Measurements from ENCODE around the gene STARD4. TPM values are rescaled to one million over a fixed set of nuclear protein-coding genes. Genes with fewer than 3 reads are reported as not detected.

The STARD4 gene
- polyA plus RNA-seq, 1 donor: 32.9 TPM

DNA sequence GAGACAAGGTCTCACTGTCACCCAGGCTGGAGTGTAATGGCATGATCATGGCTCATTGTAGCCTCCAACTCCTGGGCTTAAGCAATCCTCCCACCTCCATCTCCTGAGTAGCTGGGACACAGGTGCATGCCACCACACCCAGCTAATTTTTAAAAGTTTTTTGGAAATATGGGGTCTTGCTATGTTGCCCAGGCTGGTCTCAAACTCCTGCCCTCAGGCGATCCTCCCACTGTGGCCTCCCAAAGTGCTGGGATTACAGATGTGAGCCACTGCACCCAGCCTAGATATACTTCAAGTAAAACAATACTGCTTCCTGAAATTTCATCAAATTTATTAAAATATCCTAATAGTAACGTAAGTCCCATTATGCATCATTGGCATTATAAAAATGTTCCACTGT, 33.4 kb downstream of the STARD4 start:
- DNase-seq: no peak
- Histone ChIP-seq H3K4me1 (ENCODE audit: control insufficient read depth, insufficient read depth, low read length) (no peaks in the 10 kb centered on the region), H3K9me3 (ENCODE audit: control insufficient read depth, low read depth, low read length) (no peaks in the 10 kb centered on the region), H3K4me3 (ENCODE audit: low read length) (no peak overlapping the region), H3K27me3 (ENCODE audit: control insufficient read depth, insufficient read depth, low read length) (no peaks in the 10 kb centered on the region), H3K27ac (ENCODE audit: low read length) (no peak overlapping the region), H3K36me3 (ENCODE audit: control insufficient read depth, insufficient read depth, low read length) (no peaks in the 10 kb centered on the region)
- 100% methylated on average over 2 of the region's 2 CpGs for WGBS (ENCODE audit: insufficient coverage, low lambda C conversion rate)

GRCh38 chr5:111478266-111478665, 34.1 kb downstream of the STARD4 start:
- no CpG with 5 or more reads among the region's 1 CpG for WGBS (ENCODE audit: insufficient coverage, low lambda C conversion rate)
- Histone ChIP-seq H3K4me1 (ENCODE audit: control insufficient read depth, insufficient read depth, low read length) (no peaks in the 10 kb centered on the region), H3K4me3 (ENCODE audit: low read length) (no peak overlapping the region), H3K27me3 (ENCODE audit: control insufficient read depth, insufficient read depth, low read length) (no peaks in the 10 kb centered on the region), H3K27ac (ENCODE audit: low read length) (no peak overlapping the region), H3K36me3 (ENCODE audit: control insufficient read depth, insufficient read depth, low read length) (no peaks in the 10 kb centered on the region), H3K9me3 (ENCODE audit: control insufficient read depth, low read depth, low read length) (no peaks in the 10 kb centered on the region)
- no peak for DNase-seq

DNA sequence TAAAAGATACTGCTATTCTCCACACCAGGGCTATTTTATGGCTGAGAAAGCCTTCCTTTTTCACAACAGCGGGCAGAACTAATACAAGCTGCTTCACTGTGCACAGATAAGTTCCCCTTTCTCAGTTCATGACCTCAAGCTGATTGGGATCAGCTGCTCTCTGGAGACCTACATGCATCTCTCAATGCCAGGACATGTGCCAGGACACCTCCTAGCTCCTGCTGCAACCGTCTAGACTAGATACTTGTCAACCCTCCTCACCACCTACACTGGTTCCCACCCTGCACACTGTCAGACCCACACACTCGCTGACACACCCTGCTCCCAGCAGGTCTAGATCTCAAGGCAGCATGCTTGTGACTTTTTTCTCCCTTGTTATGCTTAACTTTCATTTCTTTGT, 39.8 kb downstream of the STARD4 start:
- Histone ChIP-seq H3K27me3 (ENCODE audit: control insufficient read depth, insufficient read depth, low read length) (no peaks in the 10 kb centered on the region), H3K36me3 (ENCODE audit: control insufficient read depth, insufficient read depth, low read length) (no peaks in the 10 kb centered on the region), H3K9me3 (ENCODE audit: control insufficient read depth, low read depth, low read length) (no peaks in the 10 kb centered on the region), H3K4me1 (ENCODE audit: control insufficient read depth, insufficient read depth, low read length) (no peaks in the 10 kb centered on the region), H3K4me3 (ENCODE audit: low read length) (no peak overlapping the region), H3K27ac (ENCODE audit: low read length) (no peak overlapping the region)
- 60% methylated on average over 1 of the region's 3 CpGs for WGBS (ENCODE audit: insufficient coverage, low lambda C conversion rate)
- DNase-seq: no peak

- H3K36me3 ChIP-seq (ENCODE audit: control insufficient read depth, insufficient read depth, low read length): no peaks in the 10 kb centered on the region
- H3K4me1 ChIP-seq (ENCODE audit: control insufficient read depth, insufficient read depth, low read length): no peaks in the 10 kb centered on the region
- H3K27ac ChIP-seq (ENCODE audit: low read length): no peak overlapping the region
- DNase-seq: no peak
- no peaks in the 10 kb centered on the region for H3K27me3 ChIP-seq (ENCODE audit: control insufficient read depth, insufficient read depth, low read length)
- no peak overlapping the region for H3K4me3 ChIP-seq (ENCODE audit: low read length)
- WGBS (ENCODE audit: insufficient coverage, low lambda C conversion rate): no CpG with 5 or more reads among the region's 3 CpGs
- H3K9me3 ChIP-seq (ENCODE audit: control insufficient read depth, low read depth, low read length): no peaks in the 10 kb centered on the region
Observed at GRCh38 chr5:111472096-111472495, 40.2 kb downstream of the STARD4 start.

DNA sequence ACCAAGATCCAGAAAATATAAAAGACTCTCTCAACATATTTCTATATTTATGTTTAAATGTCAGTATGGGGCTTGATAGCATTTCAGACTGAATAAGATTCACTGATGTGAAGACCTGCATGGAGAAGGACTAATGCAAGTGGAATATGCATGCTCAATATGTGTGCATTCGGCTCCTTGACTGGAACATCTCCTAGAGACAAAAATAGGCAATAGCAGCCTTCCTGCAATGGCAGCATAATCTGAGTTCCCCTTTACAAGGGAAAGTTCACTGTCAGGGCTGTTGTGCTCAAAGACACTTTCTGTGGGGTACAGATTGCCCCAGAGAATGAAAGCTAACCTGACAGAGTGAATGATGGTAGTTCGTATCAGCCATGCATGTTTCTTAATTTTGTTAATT, 42.4 kb downstream of the STARD4 start:
- 100% methylated on average over 1 of the region's 2 CpGs for WGBS (ENCODE audit: insufficient coverage, low lambda C conversion rate)
- Histone ChIP-seq H3K4me1 (ENCODE audit: control insufficient read depth, insufficient read depth, low read length) (no peaks in the 10 kb centered on the region), H3K4me3 (ENCODE audit: low read length) (no peak overlapping the region), H3K36me3 (ENCODE audit: control insufficient read depth, insufficient read depth, low read length) (no peaks in the 10 kb centered on the region), H3K27me3 (ENCODE audit: control insufficient read depth, insufficient read depth, low read length) (no peaks in the 10 kb centered on the region), H3K27ac (ENCODE audit: low read length) (no peak overlapping the region), H3K9me3 (ENCODE audit: control insufficient read depth, low read depth, low read length) (no peaks in the 10 kb centered on the region)
- no peak for DNase-seq

DNA sequence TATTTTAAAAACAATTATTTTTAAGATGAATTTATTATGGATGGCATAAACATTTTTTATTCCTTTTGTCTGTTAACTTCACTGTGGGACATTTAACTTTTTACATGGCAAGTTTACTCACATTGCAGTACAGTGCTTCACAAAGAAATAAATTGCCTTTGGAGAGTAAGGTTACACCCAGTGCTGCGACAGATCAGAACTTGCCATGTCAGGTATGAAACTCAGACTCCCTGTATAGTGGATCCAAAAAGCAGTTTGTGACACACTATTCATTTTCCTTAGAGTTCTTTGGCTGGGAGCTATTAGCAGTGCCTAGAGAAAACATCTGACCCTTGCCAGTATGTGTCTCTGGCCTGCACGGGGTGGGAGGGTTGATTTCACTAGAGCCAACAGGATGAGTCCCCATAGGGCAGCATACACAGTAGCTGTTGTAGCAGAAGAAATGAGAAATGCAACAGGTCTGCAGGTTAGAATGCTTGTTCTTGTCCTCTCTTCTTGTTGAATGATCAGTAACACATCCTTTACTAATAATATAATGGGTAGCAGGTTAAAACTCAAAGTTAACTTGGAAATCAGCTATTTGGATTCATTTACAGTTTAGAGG, 42.9 kb downstream of the STARD4 start:
- Histone ChIP-seq H3K4me3 (ENCODE audit: low read length) (no peak overlapping the region), H3K9me3 (ENCODE audit: control insufficient read depth, low read depth, low read length) (no peaks in the 10 kb centered on the region), H3K27me3 (ENCODE audit: control insufficient read depth, insufficient read depth, low read length) (no peaks in the 10 kb centered on the region), H3K4me1 (ENCODE audit: control insufficient read depth, insufficient read depth, low read length) (no peaks in the 10 kb centered on the region), H3K27ac (ENCODE audit: low read length) (no peak overlapping the region), H3K36me3 (ENCODE audit: control insufficient read depth, insufficient read depth, low read length) (no peaks in the 10 kb centered on the region)
- no peak for DNase-seq
- 100% methylated on average over 1 of the region's 2 CpGs for WGBS (ENCODE audit: insufficient coverage, low lambda C conversion rate)

DNA sequence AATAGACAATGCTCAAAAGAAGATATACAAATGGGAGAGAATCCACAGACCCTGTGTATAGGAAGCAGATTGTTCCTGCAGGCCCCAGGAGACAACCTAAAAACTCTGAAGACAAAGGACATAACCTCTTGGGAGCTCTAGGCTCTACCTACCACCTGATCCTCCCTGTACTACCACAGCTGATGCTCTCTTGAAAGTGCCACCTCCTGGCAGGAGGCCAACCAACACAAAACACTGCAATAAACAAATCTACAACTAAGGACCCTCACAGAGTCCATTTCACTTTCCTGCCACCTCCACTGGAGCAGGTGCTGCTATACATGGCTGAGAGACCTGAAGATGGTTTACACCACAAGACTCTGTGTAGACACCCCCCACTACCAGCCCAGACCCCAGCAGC, 49.0 kb downstream of the STARD4 start:
- H3K4me3 ChIP-seq (ENCODE audit: low read length): no peak overlapping the region
- no peaks in the 10 kb centered on the region for H3K36me3 ChIP-seq (ENCODE audit: control insufficient read depth, insufficient read depth, low read length)
- no peaks in the 10 kb centered on the region for H3K9me3 ChIP-seq (ENCODE audit: control insufficient read depth, low read depth, low read length)
- H3K27me3 ChIP-seq (ENCODE audit: control insufficient read depth, insufficient read depth, low read length): no peaks in the 10 kb centered on the region
- DNase-seq: no peak
- H3K4me1 ChIP-seq (ENCODE audit: control insufficient read depth, insufficient read depth, low read length): no peaks in the 10 kb centered on the region
- H3K27ac ChIP-seq (ENCODE audit: low read length): no peak overlapping the region

DNA sequence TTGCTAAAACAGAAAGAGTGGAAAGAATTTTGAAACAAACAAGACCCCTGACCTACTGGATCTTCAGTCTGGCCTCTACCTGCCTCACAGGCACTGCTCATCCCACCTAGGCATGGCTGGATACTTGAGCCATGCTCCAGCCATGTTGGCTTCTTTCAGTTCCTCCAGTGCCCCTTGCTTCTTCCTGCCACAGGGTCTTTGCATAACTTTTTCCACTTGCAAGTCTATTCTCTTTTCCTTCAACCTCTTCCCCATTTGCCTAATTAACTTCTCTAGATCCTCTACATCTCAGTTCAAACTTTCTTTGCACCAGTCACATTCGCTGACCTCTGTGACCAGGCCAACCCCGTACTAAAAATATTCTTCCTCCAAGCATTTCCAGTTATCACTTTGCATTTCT, 50.4 kb downstream of the STARD4 start:
- no peak for DNase-seq
- 100% methylated on average over 1 of the region's 2 CpGs for WGBS (ENCODE audit: insufficient coverage, low lambda C conversion rate)
- H3K9me3 ChIP-seq (ENCODE audit: control insufficient read depth, low read depth, low read length): no peaks in the 10 kb centered on the region

DNA sequence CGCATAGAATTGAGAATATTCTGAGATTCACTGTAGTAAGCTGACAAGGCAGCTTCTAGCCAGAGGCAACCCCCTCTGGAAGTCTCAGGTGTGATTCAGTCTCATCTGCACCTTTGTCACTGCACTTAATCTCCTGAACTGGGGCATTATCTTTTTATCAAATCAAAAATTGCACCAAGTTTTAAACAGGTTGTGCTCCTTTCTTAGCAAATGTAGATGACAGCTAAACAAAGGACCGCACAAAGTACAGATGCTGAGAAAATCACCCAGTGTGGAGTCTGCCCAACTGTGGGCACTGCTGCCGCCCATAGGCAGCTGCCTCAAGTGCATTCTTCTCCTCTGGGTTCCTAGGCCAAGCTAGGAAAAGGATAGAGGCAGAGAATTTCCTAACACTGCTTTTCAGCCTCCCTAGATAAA, 51.1 kb downstream of the STARD4 start:
- Histone ChIP-seq H3K27ac (ENCODE audit: low read length) (no peak overlapping the region), H3K27me3 (ENCODE audit: control insufficient read depth, insufficient read depth, low read length) (no peaks in the 10 kb centered on the region), H3K9me3 (ENCODE audit: control insufficient read depth, low read depth, low read length) (no peaks in the 10 kb centered on the region), H3K4me1 (ENCODE audit: control insufficient read depth, insufficient read depth, low read length) (no peaks in the 10 kb centered on the region), H3K4me3 (ENCODE audit: low read length) (no peak overlapping the region), H3K36me3 (ENCODE audit: control insufficient read depth, insufficient read depth, low read length) (no peaks in the 10 kb centered on the region)
- DNase-seq: no peak
- no CpG with 5 or more reads among the region's 3 CpGs for WGBS (ENCODE audit: insufficient coverage, low lambda C conversion rate)

More for the DNA sequence above, 50.4 kb downstream of the STARD4 start:
- no peak overlapping the region for H3K4me3 ChIP-seq (ENCODE audit: low read length)
- H3K36me3 ChIP-seq (ENCODE audit: control insufficient read depth, insufficient read depth, low read length): no peaks in the 10 kb centered on the region
- no peak overlapping the region for H3K27ac ChIP-seq (ENCODE audit: low read length)
- H3K27me3 ChIP-seq (ENCODE audit: control insufficient read depth, insufficient read depth, low read length): no peaks in the 10 kb centered on the region
- H3K4me1 ChIP-seq (ENCODE audit: control insufficient read depth, insufficient read depth, low read length): no peaks in the 10 kb centered on the region

GRCh38 chr5:111454776-111455175, 57.6 kb downstream of the STARD4 start:
- no peaks in the 10 kb centered on the region for H3K4me1 ChIP-seq (ENCODE audit: control insufficient read depth, insufficient read depth, low read length)

GRCh38 chr5:111454198-111454622, 58.1 kb downstream of the STARD4 start:
- WGBS (ENCODE audit: insufficient coverage, low lambda C conversion rate): 68% methylated on average over 2 of the region's 3 CpGs
- Histone ChIP-seq H3K9me3 (ENCODE audit: control insufficient read depth, low read depth, low read length) (no peaks in the 10 kb centered on the region), H3K4me3 (ENCODE audit: low read length) (no peak overlapping the region), H3K4me1 (ENCODE audit: control insufficient read depth, insufficient read depth, low read length) (no peaks in the 10 kb centered on the region), H3K36me3 (ENCODE audit: control insufficient read depth, insufficient read depth, low read length) (no peaks in the 10 kb centered on the region), H3K27me3 (ENCODE audit: control insufficient read depth, insufficient read depth, low read length) (no peaks in the 10 kb centered on the region), H3K27ac (ENCODE audit: low read length) (no peak overlapping the region)
- no peak for DNase-seq

More at GRCh38 chr5:111454776-111455175, 57.6 kb downstream of the STARD4 start:
- DNase-seq: no peak
- no peaks in the 10 kb centered on the region for H3K27me3 ChIP-seq (ENCODE audit: control insufficient read depth, insufficient read depth, low read length)
- H3K27ac ChIP-seq (ENCODE audit: low read length): no peak overlapping the region
- no peak overlapping the region for H3K4me3 ChIP-seq (ENCODE audit: low read length)
- H3K36me3 ChIP-seq (ENCODE audit: control insufficient read depth, insufficient read depth, low read length): no peaks in the 10 kb centered on the region
- WGBS (ENCODE audit: insufficient coverage, low lambda C conversion rate): 57% methylated on average over 1 of the region's 2 CpGs
- no peaks in the 10 kb centered on the region for H3K9me3 ChIP-seq (ENCODE audit: control insufficient read depth, low read depth, low read length)

Measured in large intestine (tissue), 3 donors.